OCI-LY1 (cell line): Measurements from ENCODE around the gene SDC1.

ENCODE experiments used
- EZH2 ChIP-seq: fragments of 200-600 bp; sonication (generic), shearing (Covaris generic); IDR thresholded peaks from 2 replicates; pipeline ENCODE4 v1.8.0; 2017; ENCODE audit warnings: borderline replicate concordance, mixed run types, mild to moderate bottlenecking, antibody characterized with exemption, low read length, moderate library complexity, mixed read lengths
- TF ChIP-seq, protein P1 (sequence below): fragments of 200-600 bp; sonication (generic), shearing (Covaris generic); IDR thresholded peaks from 2 replicates; pipeline ENCODE4 v1.5.1; 2017; ENCODE audit warnings: mild to moderate bottlenecking, antibody characterized with exemption, low read length, moderate library complexity, mixed read lengths

DNA sequence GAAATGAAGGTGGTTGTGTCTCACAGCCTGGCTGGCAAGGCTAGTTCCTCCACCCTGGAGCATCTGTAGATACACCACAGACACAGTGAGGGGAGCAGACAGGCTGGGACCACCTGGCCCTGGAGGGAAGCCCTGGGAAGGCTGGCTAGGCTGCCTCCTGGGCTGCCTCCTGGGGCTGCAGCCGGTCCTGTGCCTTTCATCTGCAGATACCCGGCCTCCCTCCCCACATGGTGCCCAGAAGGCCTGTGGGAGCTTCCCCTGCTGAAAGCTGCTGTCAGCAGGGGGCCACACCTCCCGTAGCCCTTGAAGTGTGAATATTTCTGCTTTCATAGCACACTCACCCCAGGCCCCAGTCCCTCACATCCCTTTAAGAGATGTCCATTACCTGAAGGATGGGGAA is 37.6 kb downstream of the SDC1 start:
- TF ChIP-seq, protein P1, sequence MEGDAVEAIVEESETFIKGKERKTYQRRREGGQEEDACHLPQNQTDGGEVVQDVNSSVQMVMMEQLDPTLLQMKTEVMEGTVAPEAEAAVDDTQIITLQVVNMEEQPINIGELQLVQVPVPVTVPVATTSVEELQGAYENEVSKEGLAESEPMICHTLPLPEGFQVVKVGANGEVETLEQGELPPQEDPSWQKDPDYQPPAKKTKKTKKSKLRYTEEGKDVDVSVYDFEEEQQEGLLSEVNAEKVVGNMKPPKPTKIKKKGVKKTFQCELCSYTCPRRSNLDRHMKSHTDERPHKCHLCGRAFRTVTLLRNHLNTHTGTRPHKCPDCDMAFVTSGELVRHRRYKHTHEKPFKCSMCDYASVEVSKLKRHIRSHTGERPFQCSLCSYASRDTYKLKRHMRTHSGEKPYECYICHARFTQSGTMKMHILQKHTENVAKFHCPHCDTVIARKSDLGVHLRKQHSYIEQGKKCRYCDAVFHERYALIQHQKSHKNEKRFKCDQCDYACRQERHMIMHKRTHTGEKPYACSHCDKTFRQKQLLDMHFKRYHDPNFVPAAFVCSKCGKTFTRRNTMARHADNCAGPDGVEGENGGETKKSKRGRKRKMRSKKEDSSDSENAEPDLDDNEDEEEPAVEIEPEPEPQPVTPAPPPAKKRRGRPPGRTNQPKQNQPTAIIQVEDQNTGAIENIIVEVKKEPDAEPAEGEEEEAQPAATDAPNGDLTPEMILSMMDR, result no peak; the same call in 1 of the 2 replicates
- TF ChIP-seq EZH2, result no peak
